Tibial artery (tissue), 4 donors: ENCODE data around the gene KAZN.
"Not testable (repeated sequence)": the region's sequence is repeated elsewhere in the genome, so short reads cannot be mapped to it uniquely, and the experiment has no call there.

Experiments
- DNase-seq, 2 donors: peaks; one replicate each; pipeline ENCODE4 v3.0.0-alpha.2; 2019
- H3K27ac ChIP-seq, 2 donors: fragments of 200-600 bp; sonication (generic) in 1 of 2; 1 replicate in 1 of 2; 2 replicates in 1 of 2; pipeline ENCODE4 v1.5.1; 2018 to 2019; ENCODE audit warnings: mild to moderate bottlenecking in 1 of 2
- H3K27me3 ChIP-seq, 2 donors: fragments of 200-600 bp; sonication (generic) in 1 of 2; one replicate each; pipeline versions ENCODE4 v1.5.1 to v1.6.0; 2016 to 2019
- H3K36me3 ChIP-seq, 3 donors: fragments of 200-600 bp; sonication (generic) in 2 of 3; one replicate each; pipeline ENCODE4 v1.5.1; 2016 to 2019; ENCODE audit warnings: mild to moderate bottlenecking in 2 of 3
- H3K4me1 ChIP-seq, 4 donors: fragments of 200-600 bp; sonication (generic) in 2 of 4; 1 replicate in 3 of 4; 2 replicates in 1 of 4; pipeline ENCODE4 v1.5.1; 2016 to 2019
- H3K4me3 ChIP-seq, 2 donors: fragments of 200-600 bp; sonication (generic) in 1 of 2; 1 replicate in 1 of 2; 2 replicates in 1 of 2; pipeline ENCODE4 v1.5.1; 2018 to 2019; ENCODE audit warnings: mild to moderate bottlenecking in 2 of 2
- H3K9me3 ChIP-seq, 3 donors: fragments of 200-600 bp; sonication (generic) in 1 of 3; one replicate each; pipeline ENCODE4 v1.5.1; 2016 to 2019
- CTCF ChIP-seq, 2 experiments: fragments of 200-600 bp in 1 of 2; fragments of 450-650 bp in 1 of 2; IDR thresholded peaks; one replicate each; pipeline ENCODE4 v1.5.1; 2017 to 2019; ENCODE audit warnings: antibody characterized with exemption in 2 of 2, mild to moderate bottlenecking in 1 of 2, moderate library complexity in 1 of 2
- intact Hi-C: fragments of 100-400 bp; cut with DNase I; formaldehyde crosslinking; loops from one replicate; pipeline ENCODE4 v1.15.0; 2023; ENCODE audit warnings: low total_unique reads

Gene KAZN

DNA sequence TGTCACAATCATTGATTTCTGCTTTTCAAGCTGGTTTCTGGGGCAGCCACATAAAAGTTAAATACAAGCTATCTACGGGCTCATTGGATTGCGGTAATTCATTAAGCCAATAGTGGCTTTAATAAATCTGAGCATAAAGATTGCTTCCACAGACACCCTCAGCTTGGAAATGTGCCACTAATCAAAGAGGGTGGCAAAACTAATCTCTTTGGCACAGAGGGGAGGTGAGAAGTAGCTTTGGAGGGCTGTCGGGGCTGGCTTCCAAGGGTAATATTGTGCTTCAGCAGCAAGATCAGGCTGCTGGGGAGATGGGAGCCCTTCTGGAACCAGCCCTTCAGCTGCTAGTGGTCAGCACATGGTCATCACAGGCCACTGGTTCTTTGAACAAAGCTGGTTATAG is 21.2 kb upstream of the KAZN start:
- no peak overlapping the region for H3K4me3 ChIP-seq

DNA sequence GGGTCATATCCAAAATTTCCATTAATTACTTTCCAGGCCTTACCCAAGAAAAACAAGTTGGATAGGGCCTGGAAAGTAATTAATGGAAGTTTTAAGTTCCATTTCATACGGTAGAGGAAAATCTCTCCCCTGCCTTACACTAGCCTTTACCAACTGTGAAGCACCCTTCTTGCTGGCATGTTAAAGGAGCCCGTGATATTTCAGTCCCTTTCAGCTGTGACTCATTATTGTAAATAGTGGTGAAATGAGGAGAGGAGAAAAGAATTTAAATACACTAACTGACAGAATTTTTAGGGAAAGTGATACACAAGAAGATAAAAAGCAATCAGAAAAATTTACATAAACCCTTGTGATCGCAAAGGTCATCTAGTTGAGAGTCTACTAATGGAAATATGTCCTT is 20.3 kb upstream of the KAZN start:
- Histone ChIP-seq H3K27me3 (peaks cover 0 to 4% of the 10 kb centered on the region in 2 donors), H3K4me3 (no peak overlapping the region), H3K27ac (no peak overlapping the region), H3K4me1 (no peaks in the 10 kb centered on the region), H3K36me3 (no peaks in the 10 kb centered on the region), H3K9me3 (no peaks in the 10 kb centered on the region)
- no peak for TF ChIP-seq CTCF (IDR thresholded peaks at IDR 0.05)
- intact Hi-C loops = no loop called here
- DNase-seq = no peak

More for the DNA sequence above, 21.2 kb upstream of the KAZN start:
- no peak for DNase-seq
- intact Hi-C loops = no loop called here
- Histone ChIP-seq H3K27me3 (peaks cover 0 to 6% of the 10 kb centered on the region in 2 donors), H3K36me3 (no peaks in the 10 kb centered on the region), H3K9me3 (no peaks in the 10 kb centered on the region), H3K27ac (no peak overlapping the region), H3K4me1 (no peaks in the 10 kb centered on the region)
- no peak for TF ChIP-seq CTCF (IDR thresholded peaks at IDR 0.05)

DNA sequence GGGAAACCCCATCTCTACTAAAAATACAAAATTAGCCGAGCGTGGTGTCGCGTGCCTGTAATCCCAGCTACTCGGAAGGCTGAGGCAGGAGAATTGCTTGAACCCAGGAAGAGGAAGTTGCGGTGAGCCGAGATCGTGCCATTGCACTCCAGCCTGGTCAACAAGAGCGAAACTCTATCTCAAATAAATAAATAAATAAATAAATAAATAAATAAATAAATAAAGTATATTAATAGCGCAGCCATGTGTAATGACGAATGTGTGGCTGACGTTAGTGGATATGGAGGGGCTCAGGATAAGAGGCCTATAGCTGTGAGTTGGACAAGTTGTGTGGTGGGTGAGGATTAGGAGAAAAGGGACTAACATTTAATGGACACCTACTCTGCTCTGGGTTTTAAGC is 18.2 kb upstream of the KAZN start:
- DNase-seq, H3K4me1 ChIP-seq, H3K27ac ChIP-seq, intact Hi-C loops, H3K9me3 ChIP-seq, H3K4me3 ChIP-seq, H3K36me3 ChIP-seq: not testable (repeated sequence)
- H3K27me3 ChIP-seq = peaks cover 0 to 13% of the 10 kb centered on the region in 2 donors

- H3K4me3 ChIP-seq = no peak overlapping the region
- peaks cover 0 to 13% of the 10 kb centered on the region in 2 donors for H3K27me3 ChIP-seq
- DNase-seq = no peak
- H3K27ac ChIP-seq = no peak overlapping the region
- H3K4me1 ChIP-seq = no peaks in the 10 kb centered on the region
- TF ChIP-seq CTCF (IDR thresholded peaks at IDR 0.05) = no peak
- H3K9me3 ChIP-seq = no peaks in the 10 kb centered on the region
- intact Hi-C loops = no loop called here
- no peaks in the 10 kb centered on the region for H3K36me3 ChIP-seq
Observed at GRCh38 chr1:14580986-14581385, 17.5 kb upstream of the KAZN start.

DNA sequence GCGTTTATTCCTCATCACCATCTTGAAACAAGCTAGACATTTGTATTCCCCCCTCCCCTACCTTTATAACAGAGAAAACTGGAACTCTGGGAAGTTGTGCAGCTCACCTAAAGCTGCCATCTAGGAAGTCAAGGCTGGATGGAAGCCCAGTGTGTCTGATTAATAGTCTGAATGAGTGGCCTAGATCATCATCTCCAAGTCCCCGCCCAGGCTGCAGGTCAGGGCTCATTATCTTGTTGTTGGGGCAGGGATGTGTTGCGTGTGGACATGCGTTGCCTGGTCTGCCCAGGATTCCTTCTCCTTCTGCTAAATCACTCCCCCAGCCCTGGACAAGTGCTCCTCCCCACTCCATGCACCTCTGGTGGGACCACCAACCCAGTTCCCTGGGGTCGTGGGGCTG is 14.7 kb upstream of the KAZN start:
- Histone ChIP-seq H3K36me3 (no peaks in the 10 kb centered on the region), H3K4me3 (no peak overlapping the region), H3K27me3 (peaks cover 0 to 18% of the 10 kb centered on the region in 2 donors), H3K9me3 (no peaks in the 10 kb centered on the region), H3K4me1 (no peaks in the 10 kb centered on the region), H3K27ac (no peak overlapping the region)
- no peak for DNase-seq
- TF ChIP-seq CTCF (IDR thresholded peaks at IDR 0.05) = no peak
- intact Hi-C loops = no loop called here

DNA sequence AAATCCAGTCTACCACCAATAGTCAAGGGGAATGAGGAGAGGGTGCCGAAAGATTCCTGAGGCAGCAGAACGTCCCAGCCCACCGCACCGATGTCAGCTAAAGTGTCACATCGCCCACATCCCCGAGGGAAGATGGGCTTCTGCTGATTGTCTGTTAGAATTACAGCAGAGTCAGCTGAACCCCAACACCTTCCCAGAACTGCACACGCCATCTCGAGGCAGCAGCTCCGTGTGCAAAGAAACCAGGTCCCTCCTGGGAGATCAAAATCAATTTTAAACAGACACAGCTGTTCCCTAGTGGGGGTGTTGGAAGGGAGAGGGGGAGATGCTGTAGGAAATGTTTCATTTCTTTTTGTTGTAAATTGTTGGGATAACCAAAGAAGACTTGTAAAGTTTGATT is 12.8 kb upstream of the KAZN start:
- no peak for DNase-seq
- Histone ChIP-seq H3K27me3 (peaks cover 0 to 18% of the 10 kb centered on the region in 2 donors), H3K4me3 (no peak overlapping the region), H3K4me1 (no peaks in the 10 kb centered on the region), H3K9me3 (no peaks in the 10 kb centered on the region), H3K36me3 (no peaks in the 10 kb centered on the region), H3K27ac (no peak overlapping the region)
- TF ChIP-seq CTCF (IDR thresholded peaks at IDR 0.05) = no peak
- intact Hi-C loops = no loop called here
